Nephron (organoid): ENCODE results near the gene UBAP2.
A peak's percentile ranks its signal among the peaks of the same experiment; 100 is the strongest.

Source experiments
- H3K27ac Mint-ChIP-seq, 3 experiments: 2 replicates each; pipeline ENCODE4 v1.8.0; 2020; ENCODE audit warnings: mixed read lengths in 3 of 3, mild to moderate bottlenecking in 2 of 3, moderate library complexity in 1 of 3
- H3K27me3 Mint-ChIP-seq: 2 replicates; pipeline ENCODE4 v1.8.0; 2021; ENCODE audit warnings: low read depth, mild to moderate bottlenecking, moderate library complexity, mixed read lengths
- H3K36me3 Mint-ChIP-seq: 2 replicates; pipeline ENCODE4 v1.8.0; 2020; ENCODE audit warnings: low read depth, mixed read lengths
- H3K4me1 Mint-ChIP-seq: 2 replicates; pipeline ENCODE4 v1.8.0; 2020; ENCODE audit warnings: mixed read lengths
- H3K4me3 Mint-ChIP-seq, 3 experiments: 2 replicates each; pipeline ENCODE4 v1.8.0; 2020; ENCODE audit warnings: mild to moderate bottlenecking in 3 of 3, mixed read lengths in 3 of 3, moderate library complexity in 2 of 3
- H3K9me3 Mint-ChIP-seq: 2 replicates; pipeline ENCODE4 v1.8.0; 2020; ENCODE audit warnings: mixed read lengths
- CTCF ChIP-seq, 3 experiments: fragments of 200-600 bp; sonication (generic); IDR thresholded peaks; one replicate each; pipeline ENCODE4 v1.5.0; 2021; ENCODE audit warnings: antibody characterized with exemption in 3 of 3; ENCODE audit not compliant: unreplicated experiment in 3 of 3

Gene UBAP2

GRCh38 chr9:34072868-34073590, 24.3 kb upstream of the UBAP2 start:
- Mint-ChIP-seq H3K4me3 (peak overlapping the region in 2 of 3 experiments; percentile 4 to 22), H3K9me3 (no peaks in the 10 kb centered on the region), H3K4me1 (peaks cover 32% of the 10 kb centered on the region), H3K36me3 (no peaks in the 10 kb centered on the region), H3K27me3 (no peaks in the 10 kb centered on the region), H3K27ac (peak overlapping the region; percentile 88 to 98 (median 98))
- TF ChIP-seq CTCF (IDR thresholded peaks at IDR 0.05; ENCODE audit: unreplicated experiment in 3 of 3): no peak

GRCh38 chr9:34072410-34072809, 23.7 kb upstream of the UBAP2 start:
- no peak for TF ChIP-seq CTCF (IDR thresholded peaks at IDR 0.05; ENCODE audit: unreplicated experiment in 3 of 3)
- Mint-ChIP-seq H3K27me3 (no peaks in the 10 kb centered on the region), H3K27ac (peak overlapping the region; percentile 88 to 98 (median 98)), H3K4me1 (peaks cover 32% of the 10 kb centered on the region), H3K36me3 (no peaks in the 10 kb centered on the region), H3K9me3 (no peaks in the 10 kb centered on the region), H3K4me3 (no peak overlapping the region)

GRCh38 chr9:34070606-34071324, 22.1 kb upstream of the UBAP2 start:
- H3K4me1 Mint-ChIP-seq: peaks cover 32% of the 10 kb centered on the region
- no peaks in the 10 kb centered on the region for H3K36me3 Mint-ChIP-seq
- peaks cover 5% of the 10 kb centered on the region for H3K27me3 Mint-ChIP-seq
- H3K4me3 Mint-ChIP-seq: peak overlapping the region in 1 of 3 experiments; percentile 22
- peak overlapping the region; percentile 89 to 94 (median 92) for H3K27ac Mint-ChIP-seq
- no peaks in the 10 kb centered on the region for H3K9me3 Mint-ChIP-seq
- no peak for TF ChIP-seq CTCF (IDR thresholded peaks at IDR 0.05; ENCODE audit: unreplicated experiment in 3 of 3)

GRCh38 chr9:34069831-34070230, 21.1 kb upstream of the UBAP2 start:
- H3K36me3 Mint-ChIP-seq: no peaks in the 10 kb centered on the region

GRCh38 chr9:34065541-34065940, 16.9 kb upstream of the UBAP2 start:
- Mint-ChIP-seq H3K4me3 (no peak overlapping the region), H3K27ac (peak overlapping the region in 2 of 3 experiments; percentile 29), H3K9me3 (no peaks in the 10 kb centered on the region), H3K36me3 (no peaks in the 10 kb centered on the region), H3K4me1 (peaks cover 12% of the 10 kb centered on the region), H3K27me3 (peaks cover 8% of the 10 kb centered on the region)
- TF ChIP-seq CTCF (IDR thresholded peaks at IDR 0.05; ENCODE audit: unreplicated experiment in 3 of 3): no peak

More at GRCh38 chr9:34069831-34070230, 21.1 kb upstream of the UBAP2 start:
- Mint-ChIP-seq H3K27me3 (peaks cover 8% of the 10 kb centered on the region), H3K27ac (no peak overlapping the region), H3K4me1 (peaks cover 41% of the 10 kb centered on the region), H3K4me3 (no peak overlapping the region), H3K9me3 (no peaks in the 10 kb centered on the region)
- TF ChIP-seq CTCF (IDR thresholded peaks at IDR 0.05; ENCODE audit: unreplicated experiment in 3 of 3): no peak
